ENCODE results near the gene KLLN.

- TF ChIP-seq CTCF (IDR thresholded peaks at IDR 0.05; ENCODE audit: insufficient read depth, low read length) (no peak), POLR2AphosphoS5 (IDR thresholded peaks at IDR 0.05; ENCODE audit: low read depth) (no peak), GABPA (IDR thresholded peaks at IDR 0.05; ENCODE audit: low read depth) (no peak)
Measured at GRCh38 chr10:87887548-87888289, 24.4 kb upstream of the KLLN start.
